ENCODE measurements around the gene PDS5B. TPM values are rescaled to one million over a fixed set of nuclear protein-coding genes. Genes with fewer than 3 reads are reported as not detected.

Gene PDS5B
- total and polyA plus RNA-seq, 2 experiments from 2014 or later = 43.9 to 46.5 TPM

GRCh38 chr13:32627793-32628192 is 41.5 kb downstream of the PDS5B start (continued):
- TF ChIP-seq EZH2phosphoT487 (IDR thresholded peaks at IDR 0.05; ENCODE audit: unreplicated experiment) (no peak), EZH2 (IDR thresholded peaks at IDR 0.05; ENCODE audit: low read depth, unreplicated experiment) (no peak), JUNB (IDR thresholded peaks at IDR 0.05; ENCODE audit: unreplicated experiment) (no peak), REST (IDR thresholded peaks at IDR 0.05; ENCODE audit: unreplicated experiment) (no peak), ETS1 (IDR thresholded peaks at IDR 0.05) (no peak), NANOG (IDR thresholded peaks at IDR 0.05; ENCODE audit: borderline replicate concordance) (no peak), POLR2AphosphoS5 (IDR thresholded peaks at IDR 0.05; ENCODE audit: low read depth) (no peak)

GRCh38 chr13:32629313-32629712 is 43.1 kb downstream of the PDS5B start:
- no peak for DNase-seq (ENCODE audit: low spot score)
- H3K36me3 Mint-ChIP-seq (ENCODE audit: low read depth) = no peaks in the 10 kb centered on the region
- ATAC-seq = no peak

More at GRCh38 chr13:32629313-32629712, 43.1 kb downstream of the PDS5B start:
- H4K20me1 ChIP-seq (replicated peaks; ENCODE audit: insufficient read depth) = peaks cover 39% of the 10 kb centered on the region
- no peak overlapping the region for H3K27ac Mint-ChIP-seq
- H3K4me2 ChIP-seq = no peak overlapping the region
- H3F3A ChIP-seq (replicated peaks; ENCODE audit: low read depth) = no peaks in the 10 kb centered on the region
- H2AFZ ChIP-seq = no peak overlapping the region
- peaks cover 6% of the 10 kb centered on the region for H3K27me3 Mint-ChIP-seq (ENCODE audit: insufficient read depth, low read depth, poor library complexity)
- H3K79me2 ChIP-seq (replicated peaks; ENCODE audit: insufficient read depth) = peaks cover 96% of the 10 kb centered on the region
- no peaks in the 10 kb centered on the region for H3K9me3 Mint-ChIP-seq
- H3K27ac ChIP-seq (ENCODE audit: low read depth) = no peak overlapping the region
- no peaks in the 10 kb centered on the region for H3K27me3 ChIP-seq (ENCODE audit: insufficient read depth)
- no peak overlapping the region for H3K4me3 Mint-ChIP-seq
- H3K36me3 ChIP-seq (ENCODE audit: insufficient read depth) = no peaks in the 10 kb centered on the region
- H3K4me3 ChIP-seq = no peak overlapping the region
- H3K4me1 Mint-ChIP-seq = peaks cover 18% of the 10 kb centered on the region
- no peaks in the 10 kb centered on the region for H3K9me2 ChIP-seq (ENCODE audit: insufficient read depth)
- TF ChIP-seq NANOG (IDR thresholded peaks at IDR 0.05; ENCODE audit: borderline replicate concordance) (no peak), CREB1 (CRISPR knock-in tag; IDR thresholded peaks at IDR 0.05; ENCODE audit: low read depth) (no peak), STAT1 (IDR thresholded peaks at IDR 0.05; ENCODE audit: unreplicated experiment) (no peak), ETS1 (IDR thresholded peaks at IDR 0.05) (no peak), EZH2 (IDR thresholded peaks at IDR 0.05; ENCODE audit: low read depth, unreplicated experiment) (no peak), CTCF (conservative IDR thresholded peaks at IDR 0.05; ENCODE audit: low read depth in 2 of 2) (no peak), REST (IDR thresholded peaks at IDR 0.05; ENCODE audit: unreplicated experiment) (no peak), EZH2phosphoT487 (IDR thresholded peaks at IDR 0.05; ENCODE audit: unreplicated experiment) (no peak)
- H3K4me1 ChIP-seq (ENCODE audit: insufficient read depth) = peaks cover 10% of the 10 kb centered on the region

Measured in GM23338 (cell line).